CD4-positive, alpha-beta T cell treated with Interleukin-6 at 100 ng/mL for 8 hours (primary cell): ENCODE results near the gene TLCD5.

ENCODE experiments used
- DNase-seq: peaks from one replicate; pipeline ENCODE4 v3.0.0-alpha.2; 2020; ENCODE audit warnings: mixed read lengths, low spot score

TLCD5 gene

DNA sequence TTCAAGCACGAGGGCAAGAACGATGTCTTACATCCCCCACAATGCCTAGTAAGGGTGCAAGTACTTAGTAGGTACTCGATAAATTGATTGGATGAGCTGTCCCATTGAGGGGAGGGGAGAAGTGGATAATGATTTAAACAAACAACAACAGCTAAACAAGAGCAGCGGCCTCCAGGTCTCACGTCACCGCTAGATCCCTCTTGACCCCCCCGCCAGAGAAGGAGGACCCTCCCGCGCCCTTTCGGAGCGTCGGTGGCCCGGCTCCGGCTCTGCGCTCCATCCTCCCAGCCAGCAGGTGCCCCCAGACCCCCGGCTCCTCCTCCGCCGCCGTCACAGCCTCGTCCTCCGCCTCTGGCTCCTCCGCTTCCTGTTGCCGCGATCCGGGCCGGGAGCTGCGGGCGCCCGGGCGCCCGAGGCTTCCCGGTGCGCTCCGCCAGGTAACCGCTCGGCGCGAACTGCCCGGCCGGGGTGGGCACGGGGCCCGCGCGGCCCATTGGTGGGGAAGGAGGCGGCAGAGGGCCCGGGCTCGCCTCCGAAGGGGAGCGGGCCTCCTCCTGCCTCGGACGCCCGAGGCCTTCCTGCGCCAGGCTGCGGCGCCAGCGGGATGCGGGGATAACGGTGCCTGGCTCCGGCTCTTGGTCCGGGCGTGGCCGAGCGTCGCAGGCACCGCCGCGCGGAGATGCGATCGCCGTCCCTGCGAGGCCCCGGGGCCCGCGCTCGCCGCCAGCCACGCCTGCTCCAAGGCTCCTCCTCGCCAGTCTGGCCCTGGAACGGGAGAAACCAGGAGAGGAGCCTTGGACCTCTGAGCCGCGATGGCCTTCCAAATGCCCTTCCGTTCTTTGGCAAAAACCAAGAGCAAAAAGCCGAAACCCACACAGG is at the start of gene TLCD5:
TLCD5 (plus strand) TSS at position 368 of the 879 bp plus-strand sequence. CDS start 2,143 bp downstream, outside the sequence.
- DNase-seq, result no peak

DNA sequence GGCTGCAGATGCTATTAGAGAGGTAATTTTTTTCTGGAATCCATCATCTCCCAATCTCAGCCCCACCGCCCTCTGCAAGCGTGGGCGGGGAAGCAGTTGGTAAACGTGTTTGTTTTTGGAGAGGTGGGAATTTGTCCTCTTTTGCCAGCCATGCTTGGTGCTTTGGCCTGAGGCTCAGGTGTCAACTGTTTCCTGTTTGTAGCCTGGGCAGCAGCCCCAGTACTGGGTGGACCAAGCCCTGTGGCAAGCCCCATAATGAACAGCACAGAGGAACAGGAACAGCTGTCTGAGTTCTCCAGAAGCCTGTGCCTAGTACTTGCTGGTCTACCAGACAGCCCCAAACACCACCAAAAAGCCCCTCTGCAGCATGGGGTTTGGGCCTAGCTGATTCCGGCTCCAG is 45.6 kb upstream of the TLCD5 start:
- no peak for DNase-seq

DNA sequence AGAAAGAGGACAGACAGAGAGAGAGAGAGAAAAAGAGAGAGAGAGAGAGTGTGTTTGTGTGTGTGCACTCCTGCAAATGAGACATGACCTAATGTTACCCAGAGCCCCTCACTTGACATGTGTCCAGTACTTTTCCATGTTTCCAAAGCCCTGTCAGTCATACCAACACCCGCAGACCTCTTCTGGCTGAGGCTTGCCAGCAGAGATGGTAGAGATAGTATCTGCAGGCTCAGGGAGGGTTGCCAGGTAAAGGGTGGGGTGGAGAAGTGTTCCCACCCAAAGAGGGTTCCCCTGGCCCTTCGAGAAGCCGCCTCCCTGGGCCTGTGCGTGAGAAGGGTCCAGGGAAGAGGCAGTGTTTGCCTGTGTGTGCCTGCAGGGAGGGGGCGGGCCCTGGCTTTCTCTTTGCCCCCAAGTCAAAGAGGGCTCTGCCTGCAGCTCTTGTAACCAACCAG is 44.5 kb upstream of the TLCD5 start:
- no peak for DNase-seq

DNA sequence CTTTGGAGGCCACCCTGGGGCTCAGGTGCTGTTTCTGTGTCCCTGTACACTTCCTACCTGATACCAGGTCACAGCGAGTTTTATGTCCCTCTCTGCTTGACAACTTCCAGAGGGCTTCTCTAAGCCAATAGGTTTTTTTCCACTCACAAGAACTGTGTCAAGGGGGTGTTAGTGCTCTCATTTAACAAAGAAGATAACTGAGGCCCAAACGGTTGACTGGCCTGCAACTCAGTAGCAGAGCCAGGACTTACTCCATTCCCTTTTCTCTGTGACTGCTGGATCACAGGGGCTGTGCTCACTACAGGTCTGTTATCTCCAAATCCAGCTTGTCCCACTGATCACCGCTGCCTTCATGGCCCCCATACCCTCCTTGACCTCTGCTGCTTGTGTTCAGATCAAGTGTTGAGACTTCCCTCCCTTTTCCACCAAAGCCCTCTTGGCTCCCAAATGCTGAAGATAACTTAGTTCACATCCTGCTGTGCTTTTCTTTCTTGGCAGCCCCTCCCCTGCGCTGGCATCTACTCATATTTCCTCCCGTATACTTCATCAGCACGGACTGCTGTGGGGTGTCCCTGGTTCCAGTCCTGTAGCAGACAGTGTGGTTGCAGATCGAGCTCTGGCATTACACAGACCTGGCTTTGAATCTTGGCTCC is 43.8 kb upstream of the TLCD5 start:
- no peak for DNase-seq

DNA sequence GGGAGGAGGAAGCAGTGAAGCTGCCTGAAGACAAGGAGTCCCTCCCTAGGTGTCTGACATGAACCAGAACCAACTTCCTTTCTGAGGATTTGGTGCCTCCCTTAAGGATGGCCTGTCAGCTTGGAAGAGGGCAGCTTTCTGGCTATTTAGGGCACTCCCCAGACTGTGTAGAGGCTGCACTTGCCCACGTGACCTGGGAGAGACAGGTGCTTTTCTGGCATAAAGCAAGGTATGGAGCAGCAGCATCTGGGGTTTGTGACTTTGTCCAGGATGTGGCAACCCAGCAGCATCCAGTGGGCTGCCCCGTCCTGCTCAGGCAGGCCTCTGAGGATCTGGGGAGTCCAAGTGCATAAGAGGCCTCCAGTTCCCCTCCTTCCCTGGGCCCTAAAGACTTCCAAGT is 42.0 kb upstream of the TLCD5 start:
- no peak for DNase-seq

DNA sequence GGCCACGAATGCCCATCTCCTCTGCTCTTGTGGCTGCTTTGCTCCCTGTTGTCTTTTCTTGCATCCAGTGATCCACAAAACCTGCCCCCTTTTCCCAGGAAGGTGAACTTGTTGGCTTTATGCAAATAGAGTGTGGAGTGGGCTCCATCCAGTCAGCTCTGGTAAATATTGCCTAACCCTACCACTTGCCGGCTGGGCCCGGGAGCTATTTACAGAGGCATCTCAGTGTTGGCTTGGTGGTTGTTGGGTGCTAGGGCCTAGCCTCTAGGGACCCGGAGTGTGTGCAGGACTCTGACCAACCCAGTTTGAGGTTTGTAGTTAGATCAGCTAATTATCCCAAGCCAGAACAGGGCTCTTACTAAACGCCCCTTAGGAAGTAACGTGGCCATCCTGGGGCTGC is 40.8 kb upstream of the TLCD5 start:
- DNase-seq, result no peak

DNA sequence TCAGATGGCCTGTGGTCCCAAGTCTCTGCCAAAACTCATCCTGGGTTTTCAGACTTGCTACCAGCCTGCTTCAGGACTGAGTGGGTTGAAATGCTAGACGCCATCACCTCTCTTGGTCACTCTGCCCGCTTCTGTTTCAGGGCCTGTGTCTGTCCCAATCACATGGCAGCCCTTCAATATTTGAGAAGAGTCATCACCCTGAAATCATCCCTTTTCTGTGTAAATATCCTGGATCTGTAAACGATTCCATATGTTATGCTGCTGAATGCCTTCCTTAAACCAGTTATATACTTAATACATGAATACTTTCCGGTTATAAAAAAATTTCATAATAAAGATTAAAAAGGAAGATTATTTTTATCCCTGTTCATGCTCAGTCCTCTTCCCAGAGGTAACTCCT is 39.8 kb upstream of the TLCD5 start:
- DNase-seq, result no peak

DNA sequence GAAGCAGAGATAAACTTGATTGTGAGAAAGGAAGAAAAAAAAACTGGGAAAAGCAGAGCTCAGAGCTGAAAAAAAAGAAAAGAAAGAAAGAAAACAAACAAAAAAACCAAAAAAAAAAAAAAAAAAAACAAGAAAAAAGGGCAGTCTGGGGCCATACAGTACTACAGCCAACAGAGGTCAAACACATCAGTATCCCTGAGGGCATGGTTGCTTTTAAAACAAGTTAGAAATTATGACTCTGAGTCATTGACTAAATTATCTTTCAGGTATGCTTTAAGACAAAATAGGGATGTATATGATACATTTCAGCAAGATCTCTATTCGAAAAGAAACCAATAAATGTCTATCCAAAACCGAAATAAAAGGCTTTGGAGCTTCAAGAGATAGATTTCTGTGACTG is 37.1 kb upstream of the TLCD5 start:
- no peak for DNase-seq

DNA sequence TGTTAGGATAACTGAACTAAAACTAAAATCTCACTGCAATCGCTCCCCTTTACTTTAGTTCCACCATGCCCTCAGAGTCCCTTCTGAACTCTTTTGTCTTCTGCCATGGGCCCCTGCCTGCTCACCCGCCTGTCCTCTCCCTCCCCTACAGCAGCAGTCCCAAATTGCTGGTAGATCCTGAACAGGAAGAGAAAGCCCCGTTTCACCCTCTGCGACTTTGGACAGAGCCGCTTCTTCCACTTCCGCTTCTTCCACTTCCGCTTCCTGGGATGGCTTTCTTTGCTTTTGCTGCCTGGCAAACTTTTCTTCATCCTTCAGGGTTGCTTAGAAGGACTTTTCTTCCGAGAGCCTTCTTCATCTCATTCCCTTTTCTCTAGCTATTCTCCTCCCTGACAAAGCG is 35.7 kb upstream of the TLCD5 start:
- DNase-seq, result no peak

DNA sequence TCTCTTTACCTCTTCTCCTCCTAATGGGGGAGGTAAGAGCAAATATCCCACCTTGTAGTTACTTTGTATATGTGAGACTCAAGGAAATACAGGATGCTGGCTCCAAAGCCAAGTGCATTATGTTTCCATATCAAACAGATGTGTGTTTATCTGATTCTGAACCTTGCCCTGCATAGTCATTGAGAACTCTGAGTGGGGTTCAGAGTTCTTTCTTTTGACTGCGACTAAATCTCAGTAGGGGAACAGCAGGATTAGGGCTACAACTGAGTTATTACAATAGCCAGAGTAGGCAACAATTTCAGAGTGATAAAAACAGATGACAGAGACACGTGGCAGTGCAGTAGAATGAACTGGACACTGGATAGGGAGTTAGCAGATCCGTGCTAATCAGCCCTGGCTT is 34.1 kb upstream of the TLCD5 start:
- no peak for DNase-seq

DNA sequence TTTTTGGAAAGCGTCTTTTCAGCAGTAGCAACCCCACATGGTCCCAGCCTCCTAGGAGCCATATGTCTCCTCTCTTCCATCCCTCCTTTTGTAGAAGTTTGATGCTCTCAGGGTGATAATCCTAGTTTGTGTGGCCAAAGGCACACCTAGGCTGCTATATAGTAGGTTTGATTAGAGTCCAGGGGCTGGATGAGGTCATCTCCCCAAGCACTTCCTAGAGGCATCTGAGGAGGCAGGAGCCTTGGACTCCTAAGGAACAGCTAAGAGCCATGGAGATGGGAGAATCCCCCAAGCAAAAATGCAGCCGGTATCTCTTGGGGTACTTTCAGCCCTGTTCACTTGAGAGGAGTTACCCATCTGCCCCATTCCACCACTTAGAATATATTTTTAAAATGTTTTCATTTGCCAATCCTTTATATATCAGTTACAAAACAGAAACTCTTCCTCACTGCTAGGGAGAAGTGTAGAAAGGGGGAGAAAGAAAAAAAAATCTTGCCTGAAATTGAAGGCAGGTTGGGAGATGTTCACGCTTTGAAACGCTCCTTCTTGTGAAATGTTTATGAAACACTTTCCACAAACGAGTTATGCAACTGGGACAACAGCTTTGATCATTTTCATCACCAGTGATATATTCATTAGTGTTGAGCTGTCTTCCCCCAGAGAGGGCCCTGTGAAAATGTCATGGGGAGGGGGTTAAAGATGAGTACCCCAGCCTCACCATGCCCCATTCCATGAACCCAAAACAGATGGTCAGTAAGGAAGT is 31.9 kb upstream of the TLCD5 start:
- DNase-seq, result no peak

DNA sequence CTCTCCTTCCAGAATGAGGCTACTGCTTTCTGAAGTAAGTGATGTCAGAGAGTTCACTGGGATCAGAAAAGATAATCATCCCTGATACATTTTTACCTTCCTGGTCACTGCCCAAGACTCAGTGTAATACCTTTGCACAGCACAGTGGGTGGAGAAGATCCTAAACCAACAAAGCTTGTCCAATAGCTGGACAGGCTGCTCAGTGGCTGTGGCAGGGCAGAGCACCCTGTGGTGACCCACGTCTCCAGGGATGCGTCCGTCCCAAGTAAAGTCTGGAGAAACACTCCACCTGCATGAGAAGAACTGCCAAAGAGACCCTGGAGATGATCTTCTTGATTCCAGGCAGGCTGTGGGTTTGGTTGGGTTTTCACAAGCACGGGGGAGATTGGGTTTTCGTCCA is 31.0 kb upstream of the TLCD5 start:
- no peak for DNase-seq

DNA sequence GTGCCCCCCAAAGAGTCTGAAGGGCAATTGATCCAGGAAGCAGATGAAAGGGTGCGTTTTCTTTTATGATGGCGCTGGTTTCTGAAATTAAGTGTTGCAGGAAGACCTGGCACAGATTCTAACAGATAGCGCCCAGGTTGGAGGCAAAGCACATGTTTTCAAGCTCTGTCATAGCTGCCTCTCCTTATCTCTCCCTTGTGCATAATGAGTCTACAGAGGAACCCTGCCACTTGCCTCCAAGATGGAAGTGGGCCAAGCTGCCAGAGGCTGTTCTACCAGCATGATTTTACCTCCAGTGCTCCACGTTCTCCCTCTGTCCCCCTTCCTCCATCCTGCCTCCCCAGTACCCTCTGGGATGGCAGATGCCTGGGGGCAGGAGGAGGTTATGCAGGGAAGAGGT is 30.0 kb upstream of the TLCD5 start:
- DNase-seq, result no peak

DNA sequence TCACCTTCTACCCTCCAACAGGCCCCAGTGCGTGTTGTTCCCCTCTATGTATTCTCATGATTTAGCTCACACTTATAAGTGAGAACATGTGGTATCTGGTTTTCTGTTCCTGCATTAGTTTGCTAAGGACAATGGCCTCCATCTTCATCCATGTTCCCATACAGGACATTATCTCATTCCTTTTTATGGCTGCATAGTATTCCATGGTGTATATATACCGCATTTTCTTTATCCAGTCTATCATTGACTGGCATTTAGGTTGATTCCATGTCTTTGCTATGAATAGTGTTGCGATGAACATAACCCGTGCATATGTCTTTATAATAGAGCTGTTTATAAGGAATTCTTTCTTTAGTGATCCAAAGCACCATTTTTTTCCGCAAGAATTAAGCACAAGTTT is 28.5 kb upstream of the TLCD5 start:
- no peak for DNase-seq

DNA sequence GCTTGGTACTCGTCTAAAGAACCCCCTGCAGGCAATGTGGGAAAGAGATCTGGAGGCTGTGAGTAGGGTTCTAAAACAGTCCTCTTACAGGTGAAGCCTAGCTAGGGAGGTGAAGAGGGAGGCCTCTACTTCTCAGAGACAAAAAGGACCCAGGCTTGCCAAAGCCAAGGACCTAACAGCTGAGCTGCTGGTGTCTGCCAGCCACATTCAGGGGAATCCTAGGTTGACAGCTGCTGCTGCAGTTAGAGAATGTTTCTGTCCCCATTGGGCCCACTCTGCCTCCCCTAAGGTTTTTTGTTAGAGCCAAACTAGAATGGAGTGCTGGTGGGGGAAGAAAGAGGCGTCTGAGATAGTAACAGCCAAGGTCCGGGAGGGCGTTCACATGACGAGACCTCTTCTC is 26.6 kb upstream of the TLCD5 start:
- no peak for DNase-seq

DNA sequence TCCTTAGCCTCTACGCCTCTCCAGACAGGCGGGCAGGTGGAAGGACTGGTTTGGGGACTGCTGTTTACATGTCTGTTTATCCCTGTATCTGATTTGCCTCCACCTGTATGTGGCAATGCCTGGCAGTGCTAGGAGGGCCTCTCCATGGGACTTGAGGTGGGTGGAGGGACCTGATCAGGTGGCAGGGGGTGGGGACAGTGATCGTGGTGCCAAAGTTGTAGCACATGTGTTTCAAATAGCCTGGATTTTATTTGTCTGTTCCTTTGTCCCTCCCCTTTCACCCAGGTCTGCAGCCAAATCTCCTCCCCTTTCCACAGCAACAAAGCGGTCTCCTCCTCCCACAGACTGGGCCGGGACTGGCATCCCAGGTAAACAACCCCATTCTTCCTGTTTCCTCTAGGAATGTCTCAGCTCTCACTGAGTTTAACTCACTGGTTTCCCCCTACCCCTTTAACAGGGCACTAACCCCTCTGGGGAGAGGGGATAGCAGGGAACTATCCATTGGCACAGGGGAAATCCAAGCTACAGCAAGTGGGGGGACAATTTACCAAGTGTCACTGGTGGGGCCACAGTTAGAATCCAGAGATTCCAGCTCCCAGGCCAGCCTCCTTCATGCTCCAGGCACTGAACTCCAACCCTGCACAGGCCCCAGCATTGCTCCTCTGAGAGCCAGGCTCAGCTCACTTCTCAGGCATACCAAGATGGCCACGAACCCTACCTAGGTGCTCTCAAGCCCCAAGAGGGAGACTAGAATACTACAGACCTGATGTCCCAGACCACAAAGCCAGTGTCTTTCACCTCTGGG is 22.9 kb upstream of the TLCD5 start:
- DNase-seq, result no peak

DNA sequence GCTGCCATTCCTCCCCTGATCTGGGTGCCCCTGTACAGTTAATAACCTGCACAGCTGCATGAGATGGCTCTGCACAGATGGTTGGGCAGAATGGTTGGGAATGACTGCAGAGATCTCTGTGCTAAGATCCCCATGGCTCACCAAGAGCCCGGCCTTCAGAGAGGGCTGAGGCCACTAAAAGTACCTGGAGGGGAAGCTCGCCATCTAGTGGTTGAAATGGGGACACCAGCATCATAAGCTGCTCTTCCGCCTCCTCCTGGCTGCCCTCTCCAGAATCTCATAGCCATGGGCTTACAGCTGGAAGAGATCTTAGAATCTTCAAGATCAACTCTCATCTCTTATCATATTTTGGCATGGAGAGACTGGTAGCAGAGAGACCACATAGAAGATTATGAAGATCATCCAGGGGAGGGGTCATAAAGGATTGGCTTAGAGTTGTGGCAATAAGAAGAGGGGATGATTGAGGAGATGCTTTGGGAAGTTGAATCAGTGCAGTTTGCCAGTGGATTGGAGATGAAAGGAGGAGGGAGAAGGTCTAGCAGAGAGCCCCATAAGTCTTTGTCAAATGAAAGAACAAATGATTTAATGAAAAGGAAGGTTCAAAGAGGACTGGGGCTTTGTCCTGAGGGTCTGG is 22.0 kb upstream of the TLCD5 start:
- peak; percentile 49 for DNase-seq

DNA sequence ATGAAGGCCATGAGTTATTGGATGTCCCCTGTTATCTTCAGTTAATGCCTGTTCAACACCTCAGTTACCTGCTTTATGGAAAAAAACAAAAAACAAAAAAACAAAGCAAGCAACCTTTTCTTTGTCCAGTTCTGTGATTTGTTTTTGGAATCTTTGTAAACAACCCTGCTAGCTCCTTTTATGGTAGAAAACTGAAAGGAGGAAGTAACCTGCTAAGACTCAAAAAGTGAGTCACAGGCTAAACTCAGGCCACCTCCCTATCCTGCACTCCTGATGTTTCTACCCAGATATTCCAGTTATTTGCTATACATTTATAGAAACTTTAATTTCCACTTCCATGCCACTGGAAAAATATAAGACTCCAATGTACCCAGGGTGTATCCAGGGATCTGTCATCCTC is 20.6 kb upstream of the TLCD5 start:
- no peak for DNase-seq

DNA sequence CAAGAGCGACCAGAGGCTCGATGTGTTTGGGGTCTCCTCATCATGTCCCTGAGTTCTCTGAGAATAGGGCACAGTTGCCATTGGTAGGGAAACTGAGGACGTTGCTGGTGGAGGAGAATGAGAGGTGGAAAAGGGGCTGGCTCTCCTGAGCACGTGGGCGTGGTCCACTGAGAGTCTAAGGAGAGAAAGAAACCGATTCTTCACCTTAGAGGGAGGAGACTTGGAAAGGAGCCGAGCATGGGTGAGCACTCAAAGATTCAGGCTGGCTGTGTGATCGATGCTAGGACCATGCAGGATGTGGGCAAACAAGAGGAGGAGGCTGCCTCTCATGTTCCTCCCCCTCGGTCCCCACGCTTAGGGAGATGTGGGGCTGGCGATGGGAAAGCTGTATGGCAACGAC is 19.8 kb upstream of the TLCD5 start:
- no peak for DNase-seq

DNA sequence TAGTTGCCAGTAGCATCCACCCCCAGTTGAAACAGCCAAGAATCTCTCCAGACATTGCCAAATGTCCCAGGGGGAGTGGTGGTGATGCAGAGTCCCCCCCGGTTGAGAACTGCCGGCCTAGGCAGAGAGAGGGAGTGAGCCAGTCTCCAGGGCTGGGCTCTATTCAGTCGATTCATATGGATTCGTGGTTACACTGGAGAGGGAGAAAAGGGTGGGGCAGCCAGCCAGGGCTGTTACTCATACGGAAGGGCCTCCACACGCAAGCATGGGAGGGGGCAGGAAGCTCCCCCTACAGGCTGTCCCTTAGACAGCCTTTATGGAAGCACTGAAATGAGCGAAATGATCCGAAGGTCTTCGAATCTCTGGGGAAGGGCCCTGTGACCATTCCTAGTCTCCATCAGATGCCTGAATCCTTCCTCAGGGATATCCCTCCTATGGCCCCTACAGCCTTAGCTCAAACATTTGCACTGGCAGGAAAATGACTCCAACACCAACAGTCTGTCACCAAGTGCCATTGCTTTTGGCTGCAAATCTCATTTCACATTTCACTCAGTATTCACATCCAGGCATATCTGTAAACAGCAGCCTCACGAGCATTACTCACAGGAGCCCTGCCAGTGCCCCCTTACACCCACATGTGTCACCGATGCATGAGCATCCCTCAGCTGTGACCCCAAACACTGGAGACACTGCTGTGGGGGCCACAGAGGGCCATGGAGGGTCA is 18.4 kb upstream of the TLCD5 start:
- no peak for DNase-seq

DNA sequence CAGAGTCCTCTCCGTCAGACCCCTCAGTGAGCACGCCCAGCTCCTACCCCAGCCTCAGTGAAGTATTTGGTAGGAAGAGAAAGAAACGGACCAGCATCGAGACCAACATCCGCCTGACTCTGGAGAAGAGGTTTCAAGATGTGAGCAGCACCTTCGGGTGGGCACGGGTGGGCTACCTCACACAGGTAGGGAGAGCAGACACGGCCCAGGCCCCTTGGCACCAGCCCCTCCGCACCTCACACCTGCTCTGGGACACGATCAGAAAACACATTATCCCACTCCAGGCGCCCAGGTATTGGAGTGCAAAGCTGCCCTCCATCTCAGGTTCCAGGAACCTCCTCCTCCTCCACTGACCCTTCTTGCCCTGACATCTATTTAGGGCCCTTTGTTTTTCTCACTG is 17.6 kb upstream of the TLCD5 start:
- no peak for DNase-seq
